B cell (primary cell): ENCODE data around the gene ALDH1B1. TPM values are rescaled to one million over a fixed set of nuclear protein-coding genes. Genes with fewer than 3 reads are reported as not detected.

Experiments used
- ATAC-seq: fragments of 200-7000 bp; cut with Tn5 transposase; one replicate; pipeline ENCODE4 v1.10.0; 2021; ENCODE audit warnings: low read depth, mild to moderate bottlenecking, moderate number of reproducible peaks, moderate library complexity
- CTCF ChIA-PET: fragments of 350-600 bp; sonication (Branson Sonifier 250); formaldehyde crosslinking; loops from one replicate; lab custom pipeline; 2021; ENCODE audit warnings: antibody characterized with exemption, inconsistent platforms; lab: Charles Lee
- POLR2A ChIA-PET: fragments of 350-600 bp; sonication (Branson Sonifier 250); formaldehyde crosslinking; loops from one replicate; lab custom pipeline; 2021; ENCODE audit warnings: antibody characterized with exemption; lab: Charles Lee
- DNase-seq: peaks from one replicate; pipeline ENCODE4 v3.0.0; 2013
- H2AFZ ChIP-seq: 2 replicates; pipeline ENCODE4 v1.6.1; 2012; ENCODE audit warnings: mild to moderate bottlenecking, low read depth, low read length; ENCODE audit not compliant: insufficient read depth, poor library complexity, severe bottlenecking
- H3K27ac ChIP-seq, 2 donors: 1 replicate in 1 of 2; 2 replicates in 1 of 2; pipeline ENCODE4 v1.5.1; 2012 to 2013; ENCODE audit warnings: low read length in 2 of 2, mild to moderate bottlenecking in 2 of 2, moderate library complexity in 1 of 2
- H3K27me3 ChIP-seq, 4 experiments: fragments of 200-600 bp in 1 of 4; sonication (generic) in 1 of 4; replicated peaks in 1 of 4; 1 replicate in 2 of 4; 2 replicates in 2 of 4; pipeline versions ENCODE4 v1.6.1 to v1.7.0; 2013 to 2016; ENCODE audit warnings: low read length in 3 of 4, mild to moderate bottlenecking in 2 of 4, mixed read lengths in 1 of 4, moderate library complexity in 1 of 4; ENCODE audit not compliant: insufficient read depth in 4 of 4, control insufficient read depth in 3 of 4; ENCODE audit errors: control extremely low read depth in 1 of 4
- H3K36me3 ChIP-seq, 2 experiments: replicated peaks in 1 of 2; 1 replicate in 1 of 2; 2 replicates in 1 of 2; pipeline versions ENCODE4 v1.6.1 to v1.7.1; 2013; ENCODE audit warnings: low read length in 1 of 2; ENCODE audit not compliant: insufficient read depth in 2 of 2, control insufficient read depth in 1 of 2; ENCODE audit errors: control extremely low read depth in 1 of 2, extremely low read depth in 1 of 2
- H3K4me1 ChIP-seq, 2 donors: fragments of 200-600 bp in 1 of 2; sonication (generic) in 1 of 2; 1 replicate in 1 of 2; 2 replicates in 1 of 2; pipeline versions ENCODE4 v1.5.1 to v1.6.1; 2013 to 2017; ENCODE audit warnings: low read length in 2 of 2; ENCODE audit not compliant: control insufficient read depth in 2 of 2, insufficient read depth in 2 of 2
- H3K4me2 ChIP-seq: replicated peaks from 2 replicates; pipeline ENCODE3; 2012; ENCODE audit warnings: mild to moderate bottlenecking, low read depth, low read length; ENCODE audit not compliant: poor library complexity, severe bottlenecking
- H3K4me3 ChIP-seq, 5 experiments: fragments of 200-600 bp in 1 of 5; sonication (generic) in 1 of 5; 1 replicate in 3 of 5; 2 replicates in 2 of 5; pipeline versions ENCODE4 v1.5.1 to v1.7.0; 2011 to 2016; ENCODE audit warnings: low read length in 4 of 5, mild to moderate bottlenecking in 4 of 5, low read depth in 2 of 5, control low read depth in 1 of 5, moderate library complexity in 1 of 5; ENCODE audit not compliant: insufficient read depth in 1 of 5; ENCODE audit errors: control extremely low read depth in 1 of 5, extremely low read depth in 1 of 5
- H3K79me2 ChIP-seq: fragments of 200-600 bp; sonication (generic); one replicate; pipeline ENCODE4 v1.6.0; 2016; ENCODE audit warnings: low read length; ENCODE audit not compliant: control insufficient read depth, insufficient read depth
- H3K9ac ChIP-seq: fragments of 200-600 bp; sonication (generic); 2 replicates; pipeline ENCODE4 v1.6.1; 2017; ENCODE audit warnings: mild to moderate bottlenecking, low read length, moderate library complexity
- H3K9me3 ChIP-seq, 3 donors: one replicate each; pipeline versions ENCODE4 v1.6.1 to v1.7.1; 2013; ENCODE audit warnings: low read length in 2 of 3; ENCODE audit not compliant: control insufficient read depth in 2 of 3, insufficient read depth in 1 of 3; ENCODE audit errors: control extremely low read depth in 1 of 3
- H4K20me1 ChIP-seq: 2 replicates; pipeline ENCODE4 v1.6.0; 2012; ENCODE audit warnings: mild to moderate bottlenecking, low read length; ENCODE audit not compliant: insufficient read depth, control insufficient read depth, poor library complexity, severe bottlenecking
- H3K27ac Mint-ChIP-seq: one replicate; pipeline ENCODE4 v1.8.0; 2021; ENCODE audit warnings: mixed read lengths
- H3K27me3 Mint-ChIP-seq: one replicate; pipeline ENCODE4 v1.8.0; 2021; ENCODE audit warnings: mixed read lengths
- H3K4me1 Mint-ChIP-seq: one replicate; pipeline ENCODE4 v1.8.0; 2021; ENCODE audit warnings: mixed read lengths
- H3K4me3 Mint-ChIP-seq: one replicate; pipeline ENCODE4 v1.8.0; 2021; ENCODE audit warnings: mixed read lengths
- H3K9me3 Mint-ChIP-seq: one replicate; pipeline ENCODE4 v1.8.0; 2022; ENCODE audit warnings: mixed read lengths; ENCODE audit not compliant: insufficient read depth
- EZH2 ChIP-seq: IDR thresholded peaks from 2 replicates; pipeline ENCODE4 v1.6.1; 2012; ENCODE audit warnings: borderline replicate concordance, low read depth, mild to moderate bottlenecking, moderate library complexity, low read length; ENCODE audit not compliant: insufficient read depth, poor library complexity, severe bottlenecking
- WGBS: methylation state at CpG from one replicate; pipeline ENCODE4 v1.1.5; 2013; ENCODE audit warnings: missing lambda C conversion rate; ENCODE audit not compliant: insufficient coverage; 5-methylcytosine and 5-hydroxymethylcytosine counted together
- intact Hi-C: fragments of 100-400 bp; cut with micrococcal nuclease; formaldehyde crosslinking; loops from one replicate; pipeline ENCODE4 v1.10.0; 2022
- polyA plus RNA-seq: library from polyadenylated mRNA; depleted of rRNA; stranded (reverse); fragments of >200 nt; gene quantifications from 2 replicates; pipeline ENCODE4 v1.2.3, GENCODE V29; 2012
- total RNA-seq, 2 donors: library from RNA; stranded (reverse); fragments of 120-200 nt in 1 of 2; gene quantifications; 1 replicate in 1 of 2; 2 replicates in 1 of 2; pipeline versions ENCODE4 v1.2.3 to v1.2.4, GENCODE V29; 2013 to 2022
- TF ChIP-seq, protein P1 (sequence below): fragments of 200-600 bp; IDR thresholded peaks from one replicate; pipeline ENCODE4 v1.8.0; 2022; ENCODE audit warnings: antibody characterized with exemption, mild to moderate bottlenecking

ALDH1B1 gene
- total and polyA plus RNA-seq, 2 donors (not counting 1 experiment from before 2014, with no cell fraction given) = 0.81 to 4.8 TPM

DNA sequence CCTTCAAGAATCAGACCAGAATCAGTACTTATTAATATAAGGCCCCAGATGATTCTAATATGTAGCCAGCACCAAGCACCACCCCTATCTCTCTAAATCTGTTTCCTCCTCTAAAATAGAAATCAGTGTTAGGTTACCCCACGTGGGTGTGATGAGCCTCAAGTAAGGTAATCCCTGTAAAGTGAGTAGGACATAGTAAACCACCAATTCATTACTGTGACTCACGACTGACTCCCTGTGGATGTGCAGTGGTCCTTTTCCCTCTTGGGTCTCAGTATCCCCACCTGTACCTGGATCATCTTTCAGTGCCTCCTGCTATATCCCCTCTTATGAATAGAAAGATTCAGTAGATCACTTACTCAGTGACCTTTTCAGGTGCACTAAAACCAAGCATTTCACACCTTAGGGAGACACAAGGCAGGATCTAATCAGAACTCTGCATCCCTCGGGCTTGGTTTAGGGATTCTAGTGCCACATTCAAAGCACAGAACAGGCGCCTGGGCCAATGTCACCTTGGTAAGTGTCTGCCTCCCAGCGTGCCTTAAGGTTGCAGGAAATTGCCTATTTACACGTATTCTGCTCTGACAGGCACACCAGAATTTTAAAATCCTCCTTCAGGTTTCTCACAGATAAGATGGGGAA, 12.2 kb upstream of the ALDH1B1 start:
- H3K9me3 Mint-ChIP-seq = peaks cover 1% of the 10 kb centered on the region
- Histone ChIP-seq H3K36me3 (no peaks in the 10 kb centered on the region), H3K4me1 (no peaks in the 10 kb centered on the region), H3K27ac (no peak overlapping the region), H3K4me3 (no peak overlapping the region), H3K27me3 (no peaks in the 10 kb centered on the region), H4K20me1 (no peaks in the 10 kb centered on the region), H3K9me3 (peaks cover 0 to 6% (median 0%) of the 10 kb centered on the region in 3 donors), H3K4me2 (no peak overlapping the region), H3K9ac (no peak overlapping the region), H3K79me2 (no peaks in the 10 kb centered on the region), H2AFZ (no peak overlapping the region)
- POLR2A ChIA-PET = no interaction called here
- ATAC-seq (no peak), DNase-seq (no peak)
- no peak overlapping the region for H3K4me3 Mint-ChIP-seq
- intact Hi-C loops = no loop called here
- CTCF ChIA-PET = no interaction called here
- H3K27me3 Mint-ChIP-seq = peaks cover 5% of the 10 kb centered on the region
- H3K4me1 Mint-ChIP-seq = no peaks in the 10 kb centered on the region
- TF ChIP-seq, protein P1, sequence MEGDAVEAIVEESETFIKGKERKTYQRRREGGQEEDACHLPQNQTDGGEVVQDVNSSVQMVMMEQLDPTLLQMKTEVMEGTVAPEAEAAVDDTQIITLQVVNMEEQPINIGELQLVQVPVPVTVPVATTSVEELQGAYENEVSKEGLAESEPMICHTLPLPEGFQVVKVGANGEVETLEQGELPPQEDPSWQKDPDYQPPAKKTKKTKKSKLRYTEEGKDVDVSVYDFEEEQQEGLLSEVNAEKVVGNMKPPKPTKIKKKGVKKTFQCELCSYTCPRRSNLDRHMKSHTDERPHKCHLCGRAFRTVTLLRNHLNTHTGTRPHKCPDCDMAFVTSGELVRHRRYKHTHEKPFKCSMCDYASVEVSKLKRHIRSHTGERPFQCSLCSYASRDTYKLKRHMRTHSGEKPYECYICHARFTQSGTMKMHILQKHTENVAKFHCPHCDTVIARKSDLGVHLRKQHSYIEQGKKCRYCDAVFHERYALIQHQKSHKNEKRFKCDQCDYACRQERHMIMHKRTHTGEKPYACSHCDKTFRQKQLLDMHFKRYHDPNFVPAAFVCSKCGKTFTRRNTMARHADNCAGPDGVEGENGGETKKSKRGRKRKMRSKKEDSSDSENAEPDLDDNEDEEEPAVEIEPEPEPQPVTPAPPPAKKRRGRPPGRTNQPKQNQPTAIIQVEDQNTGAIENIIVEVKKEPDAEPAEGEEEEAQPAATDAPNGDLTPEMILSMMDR = no peak
- no peak for TF ChIP-seq EZH2
- 93% methylated on average over 4 of the region's 6 CpGs for WGBS
- no peak overlapping the region for H3K27ac Mint-ChIP-seq

DNA sequence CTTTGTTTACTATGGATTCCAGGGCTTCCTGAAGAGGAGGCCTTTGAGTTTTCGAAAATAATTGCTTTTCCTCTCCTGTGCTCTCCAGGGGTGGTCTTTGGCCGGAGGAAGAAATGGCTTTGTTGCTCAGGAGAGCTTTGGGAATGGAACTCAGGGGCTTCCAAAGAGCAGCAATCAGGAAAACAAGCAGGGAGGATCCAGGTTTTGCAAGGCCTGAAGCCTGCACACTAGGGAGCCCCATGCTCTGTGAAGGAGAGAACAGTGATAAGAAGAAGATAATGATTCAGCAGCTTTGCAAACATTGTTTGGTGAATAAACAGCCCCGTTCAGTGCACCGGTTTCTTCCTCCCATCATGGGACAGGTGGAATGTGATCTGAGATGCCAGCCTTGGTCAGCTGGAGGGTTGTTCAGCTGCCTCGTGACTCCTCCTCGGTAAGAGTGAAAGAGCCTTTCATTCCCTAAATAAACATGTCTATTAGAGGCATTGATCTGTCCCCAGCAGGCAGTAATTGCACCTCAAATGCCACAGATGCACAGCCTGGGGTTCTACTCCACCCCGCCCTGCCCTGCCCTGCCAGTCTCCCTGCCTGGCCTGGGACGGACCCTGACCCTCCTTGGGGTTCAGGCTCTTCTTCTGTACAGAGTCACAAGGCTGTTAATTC, 11.5 kb upstream of the ALDH1B1 start:
- Histone ChIP-seq H3K4me3 (no peak overlapping the region), H3K79me2 (no peaks in the 10 kb centered on the region), H3K36me3 (no peaks in the 10 kb centered on the region), H3K27me3 (no peaks in the 10 kb centered on the region), H3K27ac (no peak overlapping the region), H2AFZ (no peak overlapping the region), H3K4me2 (no peak overlapping the region), H3K9ac (no peak overlapping the region), H3K4me1 (no peaks in the 10 kb centered on the region), H3K9me3 (peaks cover 0 to 10% (median 0%) of the 10 kb centered on the region in 3 donors), H4K20me1 (no peaks in the 10 kb centered on the region)
- POLR2A ChIA-PET = no interaction called here
- intact Hi-C loops = no loop called here
- TF ChIP-seq EZH2 = no peak
- TF ChIP-seq, protein P1 = no peak
- Mint-ChIP-seq H3K4me3 (no peak overlapping the region), H3K9me3 (peaks cover 2% of the 10 kb centered on the region), H3K27me3 (peaks cover 5% of the 10 kb centered on the region), H3K4me1 (no peaks in the 10 kb centered on the region), H3K27ac (no peak overlapping the region)
- CTCF ChIA-PET = no interaction called here
- whole genome bisulfite sequencing = 73% methylated on average over 5 of the region's 8 CpGs
- DNase-seq (no peak), ATAC-seq (no peak)
